Naive thymus-derived CD8-positive, alpha-beta T cell (primary cell): ENCODE results near the gene TTLL3. TPM values are rescaled to one million over a fixed set of nuclear protein-coding genes. Genes with fewer than 3 reads are reported as not detected.
"Not testable (repeated sequence)": the region's sequence is repeated elsewhere in the genome, so short reads cannot be mapped to it uniquely, and the experiment has no call there.

ENCODE experiments used
- ATAC-seq, 2 donors: fragments of 150-1000 bp; cut with Tn5 transposase in 1 of 2; sonication (Bioruptor Pico), chemical (Tn5 transposase) in 1 of 2; 1 replicate in 1 of 2; 2 replicates in 1 of 2; pipeline ENCODE4 v1.10.0; 2021; ENCODE audit warnings: mild to moderate bottlenecking in 2 of 2, moderate library complexity in 2 of 2
- POLR2A ChIA-PET: fragments of 350-600 bp; sonication (Branson Sonifier 250); formaldehyde crosslinking; loops from one replicate; lab custom pipeline; 2021; ENCODE audit warnings: antibody characterized with exemption; lab: Charles Lee
- DNase-seq, 10 donors: peaks; one replicate each; pipeline versions ENCODE4 v3.0.0 to v3.0.0-alpha.2; 2020 to 2022
- H3K27ac Mint-ChIP-seq, 10 donors: one replicate each; pipeline ENCODE4 v1.8.0; 2020 to 2022; ENCODE audit warnings: mild to moderate bottlenecking in 10 of 10, mixed read lengths in 10 of 10, moderate library complexity in 4 of 10, inconsistent platforms in 1 of 10
- H3K27me3 Mint-ChIP-seq, 5 donors: one replicate each; pipeline ENCODE4 v1.8.0; 2021 to 2022; ENCODE audit warnings: mixed read lengths in 5 of 5
- H3K36me3 Mint-ChIP-seq, 3 donors: one replicate each; pipeline ENCODE4 v1.8.0; 2020 to 2022; ENCODE audit warnings: mixed read lengths in 3 of 3, mild to moderate bottlenecking in 2 of 3, inconsistent platforms in 1 of 3
- H3K4me1 Mint-ChIP-seq, 4 donors: one replicate each; pipeline ENCODE4 v1.8.0; 2021 to 2022; ENCODE audit warnings: mixed read lengths in 4 of 4
- H3K4me3 Mint-ChIP-seq, 10 donors: one replicate each; pipeline ENCODE4 v1.8.0; 2020 to 2022; ENCODE audit warnings: mild to moderate bottlenecking in 10 of 10, mixed read lengths in 10 of 10, moderate library complexity in 6 of 10, inconsistent platforms in 1 of 10
- H3K9me3 Mint-ChIP-seq, 9 donors: one replicate each; pipeline ENCODE4 v1.8.0; 2020 to 2022; ENCODE audit warnings: mixed read lengths in 9 of 9, mild to moderate bottlenecking in 3 of 9, inconsistent platforms in 1 of 9, moderate library complexity in 1 of 9
- polyA plus RNA-seq, 3 donors: library from polyadenylated mRNA; unstranded; fragments of 300-500 nt; fragmentation: Illumina TruSeq; gene quantifications; one replicate each; pipeline ENCODE4 v1.2.3, GENCODE V29; 2021
- total RNA-seq, 8 experiments: library from RNA in 2 of 8; stranded (reverse) in 2 of 8; gene quantifications; one replicate each; pipeline ENCODE4 v1.2.3 and lab custom pipeline; 2021 to 2026

TTLL3 gene
- total and polyA plus RNA-seq, 5 experiments from 2014 or later = 1.3 to 65.6 (median 2.5) TPM

DNA sequence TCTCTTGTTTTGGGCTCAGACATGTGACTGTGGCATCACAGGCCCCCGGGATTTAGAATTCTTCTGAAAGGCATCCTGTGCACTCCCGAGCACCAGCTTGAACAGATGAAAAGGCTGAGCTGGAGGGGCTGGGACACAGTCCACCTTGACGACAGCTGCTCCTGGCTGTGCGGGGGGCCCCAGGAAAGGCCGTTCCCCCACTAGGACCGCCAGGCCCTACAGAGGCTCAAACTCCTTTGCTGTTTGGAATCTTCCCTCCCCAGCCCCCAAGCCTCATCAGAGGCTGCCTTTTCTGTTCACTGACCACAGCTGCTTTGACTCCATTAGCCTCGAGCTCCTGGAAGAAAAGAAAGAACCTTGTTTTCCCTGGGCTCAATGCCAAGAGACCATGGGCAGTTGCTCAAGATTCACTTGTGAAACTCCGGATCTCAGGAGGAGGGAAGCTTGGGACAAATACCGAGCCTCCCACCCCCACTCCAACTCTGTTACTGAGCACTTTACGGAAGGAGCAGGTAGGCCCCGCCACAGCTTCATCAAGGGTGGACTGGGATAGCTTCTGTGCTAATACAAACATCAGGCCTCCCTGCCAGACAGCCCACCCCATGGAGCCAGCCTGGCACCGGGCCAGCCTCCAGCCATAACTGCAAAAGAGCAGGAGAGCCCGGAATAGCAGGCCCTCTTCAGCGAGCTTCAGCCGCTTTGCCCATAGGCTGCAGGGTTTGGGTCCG, 54.3 kb downstream of the TTLL3 start:
- H3K4me3 Mint-ChIP-seq = no peak overlapping the region
- peaks cover 5 to 9% (median 6%) of the 10 kb centered on the region in 5 donors for H3K27me3 Mint-ChIP-seq
- H3K27ac Mint-ChIP-seq = peak overlapping the region in 1 of 10 donors; percentile 53
- ATAC-seq = no peak
- H3K4me1 Mint-ChIP-seq = peaks cover 0 to 8% (median 4%) of the 10 kb centered on the region in 4 donors
- H3K9me3 Mint-ChIP-seq = no peaks in the 10 kb centered on the region
- POLR2A ChIA-PET = no interaction called here
- no peak for DNase-seq
- H3K36me3 Mint-ChIP-seq = no peaks in the 10 kb centered on the region

DNA sequence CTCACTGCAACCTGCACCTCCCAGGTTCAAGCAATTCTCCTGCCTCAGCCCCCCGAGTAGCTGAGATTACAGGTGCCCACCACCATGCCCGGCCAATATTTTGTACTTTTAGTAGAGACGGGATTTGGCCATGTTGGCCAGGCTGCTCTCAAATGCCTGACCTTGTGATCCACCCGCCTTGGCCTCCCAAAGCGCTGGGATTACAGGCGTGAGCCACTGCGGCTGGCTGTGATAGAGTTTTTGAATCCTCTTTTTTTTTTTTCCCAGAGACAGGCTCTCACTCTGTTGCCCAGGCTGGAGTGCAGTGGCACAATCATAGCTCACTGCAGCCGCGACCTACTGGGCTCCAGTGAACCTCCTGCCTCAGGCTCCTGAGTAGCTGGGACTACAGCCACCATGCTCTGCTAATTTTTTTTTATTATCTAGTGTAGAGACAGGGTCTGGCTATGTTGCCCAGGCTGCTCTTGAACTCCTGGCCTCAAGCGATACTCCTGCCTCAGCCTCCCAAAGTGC, 55.1 kb downstream of the TTLL3 start:
- POLR2A ChIA-PET, H3K27ac Mint-ChIP-seq, H3K27me3 Mint-ChIP-seq: not testable (repeated sequence)

DNA sequence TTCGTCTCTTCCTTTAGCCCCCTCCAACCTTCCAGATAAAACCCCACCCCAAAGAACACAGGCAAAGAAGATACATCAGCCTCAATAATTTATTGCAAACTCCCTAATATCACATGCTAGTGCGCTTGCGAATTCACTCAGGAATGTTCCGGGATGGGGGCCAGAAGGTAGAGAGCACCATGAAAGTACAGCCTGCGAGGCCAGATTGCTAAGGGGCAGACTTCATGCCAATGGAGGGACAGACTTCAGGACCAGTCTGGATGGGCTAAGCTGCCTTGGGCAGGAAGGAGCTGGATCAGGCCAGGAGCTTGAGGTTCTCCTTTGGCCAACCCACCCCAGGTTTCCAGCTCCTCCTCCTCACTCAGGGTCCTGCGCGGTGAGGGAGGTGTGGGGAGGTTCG, 56.6 kb downstream of the TTLL3 start:
- no peaks in the 10 kb centered on the region for H3K9me3 Mint-ChIP-seq
- no peak for DNase-seq
- no peak for ATAC-seq
- POLR2A ChIA-PET = no interaction called here
- no peak overlapping the region for H3K4me3 Mint-ChIP-seq
- H3K27ac Mint-ChIP-seq = no peak overlapping the region
- H3K36me3 Mint-ChIP-seq = no peaks in the 10 kb centered on the region
- H3K4me1 Mint-ChIP-seq = peaks cover 0 to 8% (median 4%) of the 10 kb centered on the region in 4 donors
- peaks cover 5 to 9% (median 6%) of the 10 kb centered on the region in 5 donors for H3K27me3 Mint-ChIP-seq

More for the DNA sequence above, 55.1 kb downstream of the TTLL3 start:
- H3K9me3 Mint-ChIP-seq, H3K36me3 Mint-ChIP-seq, DNase-seq, H3K4me1 Mint-ChIP-seq, ATAC-seq, H3K4me3 Mint-ChIP-seq: not testable (repeated sequence)

DNA sequence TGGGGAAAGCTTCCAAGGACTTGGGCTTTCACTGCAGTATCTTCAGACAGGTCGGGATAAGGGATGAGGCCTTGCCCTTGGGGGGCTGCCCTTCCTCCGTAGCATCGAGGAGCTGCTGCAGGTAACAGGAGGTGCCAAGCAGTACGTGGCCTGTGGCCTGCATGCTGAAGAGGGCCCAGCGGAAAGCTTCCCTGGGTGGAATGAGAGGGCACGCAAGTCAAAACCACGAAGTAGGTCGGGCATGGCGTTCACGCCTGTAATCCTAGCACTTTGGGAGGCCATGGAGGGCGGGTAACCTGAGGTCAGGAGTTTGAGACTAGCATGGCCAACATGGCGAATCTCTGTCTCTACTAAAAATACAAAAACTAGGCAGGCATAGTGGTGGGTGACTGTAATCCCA, 57.0 kb downstream of the TTLL3 start:
- Mint-ChIP-seq H3K4me1 (peaks cover 0 to 3% (median 2%) of the 10 kb centered on the region in 4 donors), H3K27ac (peak overlapping the region in 1 of 10 donors; percentile 55), H3K9me3 (no peaks in the 10 kb centered on the region), H3K36me3 (no peaks in the 10 kb centered on the region), H3K27me3 (peaks cover 2 to 4% (median 3%) of the 10 kb centered on the region in 5 donors), H3K4me3 (no peak overlapping the region)
- no peak for ATAC-seq
- POLR2A ChIA-PET = no interaction called here
- no peak for DNase-seq

DNA sequence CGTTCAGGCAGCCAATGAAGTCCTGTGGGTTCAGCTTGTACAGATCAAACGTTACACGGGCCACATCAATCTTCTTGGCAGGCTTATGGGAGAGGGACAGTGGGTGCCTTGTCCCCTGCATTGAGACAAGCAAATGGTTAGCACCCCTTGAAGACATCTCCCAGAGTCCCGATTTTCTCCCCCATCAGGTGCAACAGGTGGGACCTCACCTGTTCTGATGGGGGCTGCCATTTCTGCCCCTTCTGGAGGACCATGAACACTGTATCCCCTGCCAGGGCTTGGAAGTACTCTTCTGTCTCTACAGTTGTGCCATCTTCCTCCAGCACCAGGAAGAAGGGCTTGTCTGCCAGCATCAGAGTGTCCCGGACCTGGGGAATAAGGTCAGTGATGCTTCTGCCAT, 59.9 kb downstream of the TTLL3 start:
- Mint-ChIP-seq H3K36me3 (no peaks in the 10 kb centered on the region), H3K4me3 (no peak overlapping the region), H3K27ac (no peak overlapping the region), H3K4me1 (no peaks in the 10 kb centered on the region), H3K27me3 (no peaks in the 10 kb centered on the region), H3K9me3 (no peaks in the 10 kb centered on the region)
- no peak for ATAC-seq
- POLR2A ChIA-PET = no interaction called here
- no peak for DNase-seq

DNA sequence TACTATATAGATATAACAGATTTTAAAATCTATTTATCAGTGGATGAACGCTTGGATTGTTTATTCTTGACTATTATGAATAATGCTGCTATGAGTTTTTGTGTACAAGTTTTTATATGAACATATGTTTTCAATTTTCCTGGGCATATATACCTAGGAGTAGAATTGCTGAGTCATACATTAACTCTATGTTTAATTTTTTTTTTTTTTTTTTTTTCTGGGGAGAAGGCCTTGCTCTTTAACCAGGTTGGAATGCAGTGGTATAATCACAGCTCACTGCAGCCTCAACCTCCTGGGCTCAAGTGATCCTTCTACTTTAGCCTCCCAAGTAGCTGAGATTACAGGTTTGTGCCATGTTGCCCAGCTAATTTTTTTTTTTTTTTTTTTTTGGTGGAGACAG, 60.9 kb downstream of the TTLL3 start:
- H3K27me3 Mint-ChIP-seq = no peaks in the 10 kb centered on the region
- DNase-seq = no peak
- POLR2A ChIA-PET = interaction anchor here (0.6 kb wide), 1 partner anchor 26 kb away, joined by 3 read pairs; no protein-coding TSS in a partner anchor
- H3K36me3 Mint-ChIP-seq = no peaks in the 10 kb centered on the region
- H3K9me3 Mint-ChIP-seq = no peaks in the 10 kb centered on the region
- H3K27ac Mint-ChIP-seq = peak overlapping the region in 1 of 10 donors; percentile 61
- no peaks in the 10 kb centered on the region for H3K4me1 Mint-ChIP-seq
- H3K4me3 Mint-ChIP-seq = no peak overlapping the region
- ATAC-seq = no peak

DNA sequence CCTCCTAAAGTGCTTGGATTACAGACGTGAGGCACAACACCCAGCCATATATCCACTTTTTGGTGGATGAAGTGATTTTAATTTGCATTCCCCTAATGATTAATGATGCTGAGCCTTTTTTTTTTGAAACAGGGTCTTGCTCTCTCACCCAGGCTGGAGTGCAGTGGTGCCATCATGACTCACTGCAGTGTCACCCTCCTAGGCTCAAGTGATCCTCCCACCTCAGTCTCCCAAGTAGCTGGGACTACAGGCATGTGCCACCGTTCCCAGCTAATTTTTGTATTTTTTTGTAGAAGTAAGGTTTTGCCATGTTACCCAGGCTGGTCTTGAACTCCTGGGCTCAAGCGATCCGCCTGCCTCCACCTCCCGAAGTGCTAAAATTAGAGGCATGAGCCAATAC, 62.0 kb downstream of the TTLL3 start:
- H3K27me3 Mint-ChIP-seq, POLR2A ChIA-PET, H3K27ac Mint-ChIP-seq: not testable (repeated sequence)

DNA sequence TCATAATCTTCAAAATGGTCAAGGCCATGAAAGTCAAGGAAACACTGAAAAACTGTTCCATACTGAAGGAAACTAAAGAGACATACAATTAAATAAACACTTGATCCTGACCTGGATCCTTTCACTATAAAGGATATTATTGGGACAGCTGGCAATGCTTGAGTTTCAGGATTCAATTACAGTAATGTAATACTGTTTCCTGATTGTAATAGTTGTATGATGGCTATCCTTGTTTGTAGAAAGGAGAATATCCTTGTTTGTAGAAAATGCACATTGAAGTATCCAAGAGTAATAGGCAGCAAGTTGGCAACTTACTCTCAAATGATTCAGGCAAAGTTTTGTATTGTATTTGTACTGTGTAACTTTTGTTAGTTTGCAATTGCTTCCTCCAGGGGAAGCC, 65.4 kb downstream of the TTLL3 start:
- peaks cover 0 to 2% (median 0%) of the 10 kb centered on the region in 5 donors for H3K27me3 Mint-ChIP-seq
- H3K4me3 Mint-ChIP-seq = no peak overlapping the region
- ATAC-seq = no peak
- POLR2A ChIA-PET = no interaction called here
- no peaks in the 10 kb centered on the region for H3K36me3 Mint-ChIP-seq
- DNase-seq = no peak
- H3K4me1 Mint-ChIP-seq = no peaks in the 10 kb centered on the region
- no peak overlapping the region for H3K27ac Mint-ChIP-seq
- H3K9me3 Mint-ChIP-seq = no peaks in the 10 kb centered on the region

More for the DNA sequence above, 62.0 kb downstream of the TTLL3 start:
- not testable (repeated sequence) for H3K36me3 Mint-ChIP-seq, H3K4me1 Mint-ChIP-seq, H3K4me3 Mint-ChIP-seq, ATAC-seq, H3K9me3 Mint-ChIP-seq, DNase-seq

DNA sequence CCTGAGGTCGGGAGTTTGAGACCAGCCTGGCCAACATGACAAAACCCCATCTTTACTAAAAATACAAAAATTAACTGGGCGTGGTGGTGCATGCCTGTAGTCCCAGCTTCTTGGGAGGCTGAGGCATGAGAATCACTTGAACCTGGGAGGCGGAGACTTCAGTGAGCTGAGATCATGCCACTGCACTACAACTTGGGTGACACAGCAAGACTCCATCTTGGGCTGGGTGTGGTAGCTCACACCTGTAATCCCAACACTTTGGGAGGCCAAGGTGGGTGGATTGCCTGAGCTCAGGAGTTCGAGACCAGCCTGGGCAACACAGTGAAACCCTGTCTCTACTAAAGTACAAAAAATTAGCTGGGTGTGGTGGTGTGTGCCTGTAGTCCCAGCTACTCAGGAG, 66.2 kb downstream of the TTLL3 start:
- POLR2A ChIA-PET, H3K27ac Mint-ChIP-seq, ATAC-seq, H3K9me3 Mint-ChIP-seq, H3K36me3 Mint-ChIP-seq, H3K27me3 Mint-ChIP-seq, H3K4me3 Mint-ChIP-seq, DNase-seq, H3K4me1 Mint-ChIP-seq: not testable (repeated sequence)

DNA sequence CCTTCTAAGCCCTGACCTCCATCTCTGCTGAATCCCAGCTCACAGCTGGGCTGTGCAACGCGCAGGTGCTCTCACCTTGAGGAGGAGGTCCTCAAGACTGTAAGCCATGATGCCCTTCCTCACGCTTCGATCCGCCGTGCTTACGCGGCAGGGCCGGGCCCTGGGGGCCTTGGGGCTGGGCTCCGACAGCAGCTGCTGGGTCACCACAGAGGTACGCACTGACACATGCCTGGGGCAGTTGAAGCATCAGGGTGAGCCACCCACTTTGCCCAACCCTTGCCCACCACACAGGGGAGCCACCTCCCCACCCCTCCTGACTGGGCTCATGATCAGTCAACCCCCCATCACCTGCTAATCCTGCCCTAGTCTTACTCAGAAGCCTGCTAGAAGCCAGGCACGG, 66.9 kb downstream of the TTLL3 start:
- H3K4me3 Mint-ChIP-seq = no peak overlapping the region
- peak in 1 of 10 donors; percentile 8 for DNase-seq
- H3K4me1 Mint-ChIP-seq = no peaks in the 10 kb centered on the region
- H3K27ac Mint-ChIP-seq = no peak overlapping the region
- H3K36me3 Mint-ChIP-seq = no peaks in the 10 kb centered on the region
- POLR2A ChIA-PET = no interaction called here
- ATAC-seq = peak; percentile 44 to 57
- H3K27me3 Mint-ChIP-seq = peaks cover 0 to 2% (median 0%) of the 10 kb centered on the region in 5 donors
- no peaks in the 10 kb centered on the region for H3K9me3 Mint-ChIP-seq

DNA sequence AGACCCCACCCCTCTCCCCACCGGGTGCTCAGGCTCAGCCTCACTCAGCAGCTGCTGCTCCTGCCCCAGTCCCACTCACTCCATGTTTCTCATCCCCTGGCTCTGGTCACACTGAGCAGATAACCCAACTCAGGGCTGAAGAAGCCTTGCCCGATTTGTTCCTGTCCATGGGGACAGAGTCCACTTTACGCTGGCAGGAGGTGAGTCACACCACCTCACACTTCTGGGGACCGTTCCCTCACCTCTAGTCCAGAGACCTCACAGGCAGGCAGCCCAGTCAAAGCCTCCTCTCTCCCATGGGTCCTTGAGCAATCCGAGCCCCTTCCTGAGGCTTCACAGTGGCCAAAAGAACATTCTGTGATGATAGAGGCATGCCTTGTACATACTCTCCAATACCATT, 68.6 kb downstream of the TTLL3 start:
- DNase-seq = no peak
- Mint-ChIP-seq H3K36me3 (no peaks in the 10 kb centered on the region), H3K27me3 (peaks cover 0 to 2% (median 0%) of the 10 kb centered on the region in 5 donors), H3K27ac (peak overlapping the region in 2 of 10 donors; percentile 3 to 67), H3K4me1 (no peaks in the 10 kb centered on the region), H3K9me3 (no peaks in the 10 kb centered on the region), H3K4me3 (no peak overlapping the region)
- no peak for ATAC-seq
- POLR2A ChIA-PET = interaction anchor here (0.7 kb wide), 1 partner anchor 38 kb away, joined by 3 read pairs; the partner anchor contains the start of gene IL17RC

DNA sequence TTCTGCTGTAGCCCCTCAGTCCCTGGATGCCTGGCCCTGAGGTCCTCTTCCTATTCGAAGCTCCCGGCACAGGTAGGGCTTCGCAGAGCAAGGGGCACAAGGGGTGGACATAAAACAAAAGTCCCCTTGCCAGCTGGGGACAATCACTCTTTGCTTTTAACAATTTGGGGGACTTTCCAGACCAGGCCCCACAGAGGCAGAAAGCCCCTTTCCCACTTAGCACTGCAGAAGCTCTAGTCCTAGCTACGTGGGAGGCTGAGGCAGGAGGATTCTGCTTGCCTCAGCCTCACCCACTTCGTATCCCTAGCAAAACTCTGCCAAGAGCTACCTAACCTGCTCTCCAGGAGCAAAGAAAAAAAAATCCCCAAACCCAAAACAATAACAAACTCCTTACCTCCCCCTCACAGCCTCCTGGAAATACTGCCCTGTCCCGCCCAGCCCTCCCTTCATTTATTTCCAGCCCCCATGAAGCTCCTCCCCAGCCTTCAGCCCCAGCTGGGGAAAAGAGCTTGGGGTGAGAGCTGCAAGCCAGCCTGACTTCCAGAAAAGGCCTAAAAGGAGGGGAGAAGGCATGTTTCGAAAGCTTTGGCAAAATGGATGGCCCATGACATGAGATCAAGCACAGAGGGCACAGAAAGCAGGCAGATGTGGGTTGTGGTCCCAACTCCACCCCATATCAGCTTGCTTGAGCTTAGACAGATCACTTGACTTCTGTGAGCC, 69.9 kb downstream of the TTLL3 start, which contains the start of gene CIDEC:
Gene CIDEC (minus strand): TSS at position 424 of the 720 bp plus-strand sequence. CDS start 1,767 bp downstream, outside the sequence.
- Mint-ChIP-seq H3K9me3 (no peaks in the 10 kb centered on the region), H3K4me1 (no peaks in the 10 kb centered on the region), H3K36me3 (no peaks in the 10 kb centered on the region), H3K27me3 (peaks cover 0 to 2% (median 0%) of the 10 kb centered on the region in 5 donors), H3K27ac (no peak within 1 kb of the TSS), H3K4me3 (no peak within 1 kb of the TSS)
- POLR2A ChIA-PET = no interaction called here
- ATAC-seq = no peak
- no peak for DNase-seq

DNA sequence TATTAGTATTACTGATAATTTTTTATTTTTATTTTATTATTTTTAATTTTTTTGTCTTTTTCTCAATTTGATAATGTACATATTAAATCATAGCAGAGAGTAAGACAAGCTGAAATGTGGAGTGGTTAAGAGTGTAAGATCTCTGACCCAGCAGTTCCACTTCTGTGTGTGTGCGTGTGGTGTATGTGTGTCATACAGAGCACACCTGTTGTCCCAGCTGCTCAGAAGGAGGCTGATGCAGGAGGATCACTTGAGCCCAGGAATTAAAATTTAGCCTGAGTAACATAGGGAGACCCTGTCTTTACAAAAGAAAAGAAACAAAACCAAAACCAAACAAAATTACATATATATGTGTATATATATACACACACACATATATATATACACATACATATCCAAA, 71.4 kb downstream of the TTLL3 start:
- Mint-ChIP-seq H3K27me3 (peaks cover 0 to 2% (median 0%) of the 10 kb centered on the region in 5 donors), H3K4me3 (no peak overlapping the region), H3K9me3 (no peaks in the 10 kb centered on the region), H3K4me1 (no peaks in the 10 kb centered on the region), H3K27ac (no peak overlapping the region), H3K36me3 (no peaks in the 10 kb centered on the region)
- ATAC-seq (no peak), DNase-seq (no peak)
- POLR2A ChIA-PET = no interaction called here
